Coronary artery (tissue), 2 donors: ENCODE results near the gene LAPTM5.

Experiments used
- DNase-seq: peaks from one replicate; pipeline ENCODE4 v3.0.0-alpha.2; 2017; ENCODE audit warnings: low spot score
- H3K27ac ChIP-seq, 2 donors: fragments of 200-600 bp; sonication (generic); one replicate each; pipeline ENCODE4 v1.5.1; 2016 to 2019
- H3K4me3 ChIP-seq: fragments of 200-600 bp; sonication (generic); 2 replicates; pipeline ENCODE4 v1.5.1; 2016; ENCODE audit warnings: mild to moderate bottlenecking, moderate library complexity
- TF ChIP-seq, protein P1 (sequence below): fragments of 200-600 bp; sonication (generic); IDR thresholded peaks from one replicate; pipeline ENCODE4 v1.5.1; 2019; ENCODE audit warnings: antibody characterized with exemption

Gene LAPTM5

DNA sequence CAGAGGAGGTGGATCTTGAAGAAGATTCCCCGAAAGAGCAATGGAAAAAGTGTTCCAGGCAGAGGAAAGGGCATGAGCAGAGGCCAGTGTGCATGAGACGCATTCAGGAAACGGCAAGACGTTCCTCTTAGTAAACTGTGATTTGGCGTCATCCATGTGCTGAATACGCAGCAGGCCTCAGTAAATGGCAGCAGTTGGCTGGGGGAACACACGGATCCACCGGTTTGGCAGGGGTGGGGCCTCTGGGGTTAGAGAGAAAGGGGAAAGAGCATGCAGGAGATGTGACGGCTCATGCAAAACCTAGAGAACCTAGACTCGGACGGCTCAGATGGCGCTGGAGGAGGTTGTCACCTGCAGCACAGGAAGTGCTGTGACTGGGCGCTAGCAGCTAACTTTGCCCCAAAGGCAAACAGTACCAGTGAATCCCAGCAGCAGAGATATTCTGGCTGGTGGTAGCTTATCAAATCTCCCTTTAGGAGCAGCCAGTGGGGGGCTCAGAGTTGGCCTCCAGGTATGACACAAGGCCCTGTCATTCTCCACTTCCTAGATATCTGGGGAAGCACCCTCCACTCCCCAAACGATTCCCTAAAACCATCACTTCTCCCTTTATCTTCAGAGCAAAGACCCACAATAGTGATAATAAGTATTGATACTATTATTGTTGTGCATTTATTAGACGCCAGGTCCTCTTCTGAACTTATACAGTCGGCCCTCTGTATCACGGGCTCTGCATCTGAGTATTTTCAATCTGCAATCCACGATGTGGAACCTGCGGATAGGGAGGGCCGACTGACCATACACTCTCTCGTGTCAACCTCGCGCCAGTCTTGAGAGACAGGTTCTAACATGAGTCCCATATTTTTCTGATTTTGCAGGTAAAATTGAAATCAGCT lies 7.6 kb downstream of the LAPTM5 start:
- DNase-seq = no peak
- Histone ChIP-seq H3K27ac (peak overlapping the region in 1 of 2 donors; percentile 11), H3K4me3 (no peak overlapping the region)
- TF ChIP-seq, protein P1, sequence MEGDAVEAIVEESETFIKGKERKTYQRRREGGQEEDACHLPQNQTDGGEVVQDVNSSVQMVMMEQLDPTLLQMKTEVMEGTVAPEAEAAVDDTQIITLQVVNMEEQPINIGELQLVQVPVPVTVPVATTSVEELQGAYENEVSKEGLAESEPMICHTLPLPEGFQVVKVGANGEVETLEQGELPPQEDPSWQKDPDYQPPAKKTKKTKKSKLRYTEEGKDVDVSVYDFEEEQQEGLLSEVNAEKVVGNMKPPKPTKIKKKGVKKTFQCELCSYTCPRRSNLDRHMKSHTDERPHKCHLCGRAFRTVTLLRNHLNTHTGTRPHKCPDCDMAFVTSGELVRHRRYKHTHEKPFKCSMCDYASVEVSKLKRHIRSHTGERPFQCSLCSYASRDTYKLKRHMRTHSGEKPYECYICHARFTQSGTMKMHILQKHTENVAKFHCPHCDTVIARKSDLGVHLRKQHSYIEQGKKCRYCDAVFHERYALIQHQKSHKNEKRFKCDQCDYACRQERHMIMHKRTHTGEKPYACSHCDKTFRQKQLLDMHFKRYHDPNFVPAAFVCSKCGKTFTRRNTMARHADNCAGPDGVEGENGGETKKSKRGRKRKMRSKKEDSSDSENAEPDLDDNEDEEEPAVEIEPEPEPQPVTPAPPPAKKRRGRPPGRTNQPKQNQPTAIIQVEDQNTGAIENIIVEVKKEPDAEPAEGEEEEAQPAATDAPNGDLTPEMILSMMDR = no peak

DNA sequence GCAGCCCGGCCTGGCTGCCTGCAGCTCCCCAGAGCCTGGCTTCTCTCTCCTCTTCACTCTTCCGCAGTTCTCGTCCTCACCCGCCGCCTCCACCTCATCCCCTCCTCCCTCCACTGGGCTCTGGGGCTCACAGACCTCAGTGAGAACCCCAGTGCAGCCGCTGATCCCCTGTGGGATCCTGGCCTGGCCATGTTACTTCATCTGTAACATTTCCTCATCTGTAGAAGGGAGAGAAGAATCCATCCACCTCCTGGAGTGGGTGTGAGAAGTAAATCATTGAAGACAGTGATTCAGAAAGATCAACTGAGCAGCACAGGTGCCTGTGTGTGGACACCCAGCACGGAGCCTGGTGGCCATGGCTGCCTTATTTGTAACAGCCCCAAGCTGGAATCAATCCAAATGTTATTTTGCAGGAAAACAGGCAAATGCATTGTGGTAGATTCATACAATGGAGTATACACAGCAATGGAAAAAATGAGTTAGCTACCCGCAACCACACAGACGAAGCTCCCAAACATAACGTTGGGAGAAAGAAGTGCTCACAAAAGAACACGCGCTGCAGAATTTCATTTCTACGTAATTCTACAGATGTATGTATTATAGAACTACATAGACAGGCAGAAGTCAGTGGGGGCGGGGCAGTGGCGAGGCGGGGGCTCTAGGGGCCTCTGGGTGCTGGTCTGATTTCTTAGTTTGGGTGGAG lies 8.7 kb downstream of the LAPTM5 start:
- no peak for DNase-seq
- no peak overlapping the region for H3K4me3 ChIP-seq
- TF ChIP-seq, protein P1 = no peak
- H3K27ac ChIP-seq = peak overlapping the region in 1 of 2 donors; percentile 49

DNA sequence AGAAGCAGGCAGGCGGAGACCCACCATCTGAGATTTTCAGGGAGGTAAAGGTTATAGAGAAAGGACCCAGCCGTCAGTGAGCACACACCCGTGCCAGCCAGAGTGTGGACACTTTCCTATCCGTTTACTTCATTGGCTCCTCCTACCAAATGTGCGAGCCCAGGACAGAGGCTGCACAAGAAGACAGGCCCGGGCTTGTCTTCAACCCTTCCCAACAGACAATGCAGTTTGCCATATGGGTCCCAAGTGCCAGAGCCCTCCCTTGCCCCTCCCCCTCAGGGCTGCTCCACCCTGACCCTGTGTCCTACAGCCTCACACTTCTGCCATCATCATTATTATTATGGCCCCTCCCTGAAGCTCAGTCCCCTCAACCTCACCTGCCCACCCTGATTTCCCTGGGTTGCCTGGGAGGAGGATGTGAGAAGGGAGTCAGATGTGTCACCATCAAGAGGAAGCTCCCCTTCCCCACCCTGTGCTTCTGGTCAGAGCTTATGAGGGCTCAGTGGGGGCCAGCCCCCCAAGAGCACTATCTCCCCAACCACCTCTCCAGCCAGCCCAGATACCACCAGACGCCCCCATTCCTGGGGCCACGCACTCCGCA lies 9.4 kb downstream of the LAPTM5 start:
- Histone ChIP-seq H3K27ac (peak overlapping the region in 1 of 2 donors; percentile 49), H3K4me3 (no peak overlapping the region)
- no peak for DNase-seq
- TF ChIP-seq, protein P1 = no peak

DNA sequence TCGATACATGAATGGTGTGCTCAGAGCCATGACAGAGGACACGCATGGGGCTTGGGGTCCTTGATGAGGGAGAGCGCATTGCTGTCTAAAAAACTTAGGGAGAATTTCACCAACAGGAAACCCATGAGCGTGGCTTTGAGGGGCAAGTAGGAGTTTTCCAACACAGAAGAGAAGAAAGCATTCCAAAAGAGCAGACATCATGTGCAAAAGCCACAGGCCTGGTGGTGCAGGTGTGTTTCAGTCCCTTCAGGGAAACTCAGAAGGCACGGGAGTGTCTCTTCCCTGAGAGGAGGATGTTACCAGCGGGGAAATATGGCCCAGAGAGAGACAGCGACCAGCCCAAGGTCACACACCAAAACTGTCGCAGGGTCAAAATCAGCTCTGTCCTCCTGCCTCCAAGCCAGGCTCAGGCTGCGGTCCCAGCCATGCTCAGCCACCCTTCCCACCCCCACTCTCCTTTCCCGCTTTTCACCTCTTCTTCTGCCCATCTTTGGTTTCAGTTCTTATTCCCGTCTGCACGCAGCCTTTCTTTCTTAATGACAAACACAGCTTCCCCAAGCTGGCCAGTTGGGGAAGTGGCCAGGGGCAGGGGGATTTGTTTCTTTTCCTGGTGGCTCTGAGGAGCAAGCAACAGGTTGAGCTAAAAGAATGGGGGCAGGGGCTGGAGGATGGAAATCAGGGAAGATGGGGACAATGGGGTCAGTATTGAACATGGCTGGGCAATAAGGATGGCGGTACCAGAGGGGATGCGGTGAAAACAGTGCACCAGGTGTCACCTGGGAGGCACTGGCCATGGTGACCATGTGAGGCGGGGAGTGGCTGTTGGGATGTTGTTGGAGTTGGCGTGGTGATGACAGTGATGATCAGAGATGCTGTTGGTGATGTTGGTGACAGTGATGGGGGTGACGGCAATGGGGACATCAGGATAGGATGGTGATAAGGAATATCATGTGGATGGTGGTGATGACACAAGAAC lies 10.3 kb downstream of the LAPTM5 start:
- Histone ChIP-seq H3K27ac (peak overlapping the region in 1 of 2 donors; percentile 49), H3K4me3 (no peak overlapping the region)
- no peak for DNase-seq
- TF ChIP-seq, protein P1 = no peak

DNA sequence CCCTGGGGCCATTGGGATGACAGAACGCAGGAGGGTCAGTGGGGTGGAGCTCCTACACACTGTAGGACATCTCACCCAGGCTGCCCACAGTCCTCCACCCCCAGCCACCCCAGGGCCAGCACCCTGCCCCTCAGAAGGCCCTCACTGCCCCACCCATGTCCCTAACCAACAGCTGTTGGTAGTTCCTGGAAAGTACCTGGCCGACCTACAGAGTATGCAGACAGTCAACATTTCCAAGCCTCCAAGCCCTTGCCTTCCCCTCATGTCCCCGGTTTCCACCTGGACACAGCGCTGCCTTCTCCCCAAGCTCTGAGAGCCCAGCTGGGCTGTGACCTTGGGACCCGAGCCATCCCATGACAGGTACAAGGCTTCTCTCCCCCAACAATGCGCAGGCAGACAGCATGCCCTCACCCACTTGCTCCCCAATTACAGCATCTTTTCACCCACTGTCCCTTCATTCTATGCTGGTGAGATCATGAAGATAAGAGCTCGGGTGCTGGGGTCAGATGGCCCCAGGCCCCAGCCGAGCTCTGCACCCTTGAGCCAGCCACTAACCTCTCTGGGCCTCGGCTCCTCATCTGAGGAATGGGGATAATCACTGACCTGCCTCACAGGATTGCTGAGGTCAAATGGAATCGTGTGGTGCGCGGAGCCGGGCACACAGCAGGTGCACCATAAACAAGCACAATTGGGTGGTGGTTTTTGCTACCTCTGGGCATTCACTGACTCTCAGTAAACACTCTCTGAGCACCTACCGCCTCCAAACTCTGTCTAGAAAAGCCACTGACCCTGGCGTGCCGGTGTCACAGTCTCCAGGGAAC lies 11.2 kb downstream of the LAPTM5 start:
- DNase-seq = no peak
- no peak overlapping the region for H3K4me3 ChIP-seq
- H3K27ac ChIP-seq = no peak overlapping the region
- TF ChIP-seq, protein P1 = no peak

DNA sequence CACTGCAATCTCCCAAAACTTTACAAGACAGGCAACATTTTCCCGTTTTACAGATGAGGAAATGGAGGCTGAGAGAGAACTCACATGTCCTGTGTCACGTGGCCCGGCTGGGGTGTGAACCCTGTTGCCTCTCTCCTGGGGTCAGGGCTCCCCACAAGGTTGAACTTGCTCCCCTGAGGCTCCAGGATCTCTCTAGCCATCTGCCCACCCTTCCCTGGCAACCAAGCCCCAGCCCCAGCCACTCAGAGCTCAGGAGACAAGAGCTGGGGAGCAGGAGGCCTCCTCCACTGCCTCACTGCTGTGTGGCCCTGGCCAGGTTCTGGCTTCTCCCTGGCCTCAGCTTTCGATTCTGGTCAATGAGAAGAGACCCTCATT lies 11.8 kb downstream of the LAPTM5 start:
- no peak overlapping the region for H3K4me3 ChIP-seq
- TF ChIP-seq, protein P1 = no peak
- DNase-seq = no peak
- no peak overlapping the region for H3K27ac ChIP-seq
